ENCODE results near the gene NFYB. TPM values are rescaled to one million over a fixed set of nuclear protein-coding genes. Genes with fewer than 3 reads are reported as not detected.

Gene NFYB
- total and polyA plus RNA-seq, 11 donors, result 20.3 to 58.7 (median 23.8) TPM

DNA sequence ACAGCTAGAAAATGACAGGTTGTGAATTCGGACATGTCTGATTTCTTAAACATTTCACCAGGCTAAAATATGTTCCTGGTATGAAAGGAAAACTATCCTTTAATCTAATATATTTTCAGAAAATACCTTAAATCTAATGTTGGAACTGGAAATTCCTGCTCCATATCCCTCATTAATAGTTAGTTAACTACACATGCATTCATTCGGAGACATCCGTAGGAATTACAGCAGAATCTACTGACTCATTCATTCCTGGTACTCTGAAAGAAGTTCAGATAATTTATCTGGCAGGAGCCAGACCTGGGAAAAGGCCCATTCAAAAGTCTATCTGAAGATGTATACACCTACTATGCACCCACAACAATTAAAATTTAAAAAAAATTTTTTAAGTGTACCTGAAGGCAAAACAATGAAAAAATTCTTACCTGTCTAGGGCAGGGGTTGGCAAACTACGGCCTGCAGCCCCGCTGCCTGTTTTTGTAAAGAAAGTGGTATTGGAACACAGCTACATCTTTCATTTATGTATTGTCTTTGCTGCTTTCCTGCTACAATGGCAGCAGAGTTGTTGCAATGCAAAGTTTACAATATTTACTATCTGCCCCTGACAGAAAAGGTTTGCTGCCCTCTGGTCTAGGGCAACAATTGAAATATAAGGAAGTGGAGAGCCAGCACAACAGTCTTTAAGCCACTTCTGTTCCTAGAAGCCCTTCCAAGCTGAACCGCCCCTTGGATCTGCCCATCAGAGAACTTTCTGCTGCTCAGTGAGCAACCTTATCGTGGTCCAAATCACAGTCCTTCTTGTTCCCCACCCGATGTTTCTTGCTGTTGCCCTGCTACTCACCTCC is 17.9 kb upstream of the NFYB start:
- no peak overlapping the region for H3K4me3 ChIP-seq
- WGBS, 4 donors, result 91 to 92% (median 92%) methylated on average over 8 of the region's 8 CpGs
- TF ChIP-seq, protein P1, sequence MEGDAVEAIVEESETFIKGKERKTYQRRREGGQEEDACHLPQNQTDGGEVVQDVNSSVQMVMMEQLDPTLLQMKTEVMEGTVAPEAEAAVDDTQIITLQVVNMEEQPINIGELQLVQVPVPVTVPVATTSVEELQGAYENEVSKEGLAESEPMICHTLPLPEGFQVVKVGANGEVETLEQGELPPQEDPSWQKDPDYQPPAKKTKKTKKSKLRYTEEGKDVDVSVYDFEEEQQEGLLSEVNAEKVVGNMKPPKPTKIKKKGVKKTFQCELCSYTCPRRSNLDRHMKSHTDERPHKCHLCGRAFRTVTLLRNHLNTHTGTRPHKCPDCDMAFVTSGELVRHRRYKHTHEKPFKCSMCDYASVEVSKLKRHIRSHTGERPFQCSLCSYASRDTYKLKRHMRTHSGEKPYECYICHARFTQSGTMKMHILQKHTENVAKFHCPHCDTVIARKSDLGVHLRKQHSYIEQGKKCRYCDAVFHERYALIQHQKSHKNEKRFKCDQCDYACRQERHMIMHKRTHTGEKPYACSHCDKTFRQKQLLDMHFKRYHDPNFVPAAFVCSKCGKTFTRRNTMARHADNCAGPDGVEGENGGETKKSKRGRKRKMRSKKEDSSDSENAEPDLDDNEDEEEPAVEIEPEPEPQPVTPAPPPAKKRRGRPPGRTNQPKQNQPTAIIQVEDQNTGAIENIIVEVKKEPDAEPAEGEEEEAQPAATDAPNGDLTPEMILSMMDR (IDR thresholded peaks at IDR 0.05), result no peak
- no peak for TF ChIP-seq POLR2A (IDR thresholded peaks at IDR 0.05)
- intact Hi-C loops (cut with DNase I), result no loop called here
- H3K27me3 ChIP-seq, result no peaks in the 10 kb centered on the region
- no peaks in the 10 kb centered on the region for H3K4me1 ChIP-seq
- ATAC-seq (no peak), DNase-seq (no peak)
- no peaks in the 10 kb centered on the region for H3K36me3 ChIP-seq
- H3K9me3 ChIP-seq, result no peaks in the 10 kb centered on the region
- H3K27ac ChIP-seq, result no peak overlapping the region

- ATAC-seq, result no peak
- intact Hi-C loops (cut with DNase I), result no loop called here
- H3K36me3 ChIP-seq, result no peaks in the 10 kb centered on the region
- DNase-seq, result no peak
- TF ChIP-seq, protein P1 (IDR thresholded peaks at IDR 0.05), result no peak
- 63 to 83% (median 72%) methylated on average over 2 of the region's 2 CpGs for WGBS, 4 donors
- no peak overlapping the region for H3K27ac ChIP-seq
- no peaks in the 10 kb centered on the region for H3K27me3 ChIP-seq
- H3K9me3 ChIP-seq, result no peaks in the 10 kb centered on the region
- no peak overlapping the region for H3K4me3 ChIP-seq
- no peaks in the 10 kb centered on the region for H3K4me1 ChIP-seq
These were observed 16.8 kb upstream of the NFYB start for GRCh38 chr12:104154806-104155205.

GRCh38 chr12:104154286-104154685 is 16.3 kb upstream of the NFYB start:
- Histone ChIP-seq H3K27me3 (no peaks in the 10 kb centered on the region), H3K4me3 (no peak overlapping the region), H3K4me1 (no peaks in the 10 kb centered on the region), H3K27ac (no peak overlapping the region), H3K36me3 (no peaks in the 10 kb centered on the region), H3K9me3 (no peaks in the 10 kb centered on the region)
- ATAC-seq (peak in 1 of 4 donors; percentile 36), DNase-seq (no peak)
- intact Hi-C loops (cut with DNase I), result no loop called here
- 50 to 76% (median 67%) methylated on average over 4 of the region's 4 CpGs for WGBS, 4 donors
- TF ChIP-seq, protein P1 (IDR thresholded peaks at IDR 0.05), result no peak
- no peak for TF ChIP-seq POLR2A (IDR thresholded peaks at IDR 0.05)

DNA sequence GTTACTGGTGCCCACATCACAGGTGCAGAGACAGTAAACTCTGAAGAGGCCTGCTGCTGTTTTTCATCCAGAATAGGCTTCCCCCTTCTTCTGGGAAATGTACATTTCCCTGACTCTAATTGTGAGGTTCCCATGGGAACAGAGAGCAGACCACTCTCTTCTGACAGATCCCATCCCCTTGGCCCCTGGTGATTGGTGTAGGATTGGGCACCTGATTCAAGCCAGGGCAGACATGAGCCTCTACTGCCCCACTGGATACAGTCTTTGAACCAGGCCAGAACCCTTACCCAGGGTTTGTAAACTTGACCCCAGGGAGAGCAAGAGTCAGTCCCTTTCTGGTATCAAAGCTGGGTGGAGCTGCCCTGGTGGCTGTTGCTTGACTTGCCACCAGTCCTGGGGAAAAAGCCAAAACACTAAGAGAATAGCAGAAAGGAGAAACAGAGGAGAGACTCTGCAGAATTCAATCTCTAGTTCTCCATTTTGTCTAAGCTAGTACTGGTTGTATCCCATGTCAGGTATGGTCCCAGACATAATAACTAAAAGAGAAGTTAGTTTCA is 14.8 kb upstream of the NFYB start:
- no peak for DNase-seq
- Histone ChIP-seq H3K27me3 (no peaks in the 10 kb centered on the region), H3K9me3 (no peaks in the 10 kb centered on the region), H3K36me3 (no peaks in the 10 kb centered on the region), H3K4me1 (no peaks in the 10 kb centered on the region), H3K4me3 (no peak overlapping the region), H3K27ac (no peak overlapping the region)
- TF ChIP-seq POLR2A (IDR thresholded peaks at IDR 0.05), result no peak
- TF ChIP-seq, protein P1 (IDR thresholded peaks at IDR 0.05), result no peak
- ATAC-seq, result no peak
- intact Hi-C loops (cut with DNase I), result no loop called here
